ENCODE measurements around the gene EXD3. TPM values are rescaled to one million over a fixed set of nuclear protein-coding genes. Genes with fewer than 3 reads are reported as not detected.
"Not testable (repeated sequence)": the region's sequence is repeated elsewhere in the genome, so short reads cannot be mapped to it uniquely, and the experiment has no call there.

The EXD3 gene
- total RNA-seq, 1 donor from 2014 or later: 12.0 TPM

DNA sequence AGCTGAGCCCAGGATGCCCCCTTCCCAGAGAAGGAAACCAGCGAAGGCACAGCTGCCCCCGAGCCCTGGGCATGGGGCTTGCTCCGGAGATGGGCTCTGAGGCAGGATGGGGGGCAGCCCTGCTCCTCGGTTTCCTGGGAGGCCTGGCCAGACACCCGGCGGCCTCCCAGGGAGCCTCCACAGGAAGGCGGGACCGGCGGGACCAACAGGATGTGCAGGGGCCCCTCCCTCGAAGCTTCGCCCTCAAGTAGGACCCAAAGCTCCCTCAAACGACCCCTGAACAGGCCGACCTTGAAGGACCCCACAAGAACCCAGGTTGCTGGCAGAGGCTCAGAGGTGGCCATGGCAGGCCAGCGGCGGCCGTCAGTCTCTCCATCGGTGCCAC is 11.7 kb downstream of the EXD3 start:
- DNase-seq (ENCODE audit: low spot score): no peak

- no peak for DNase-seq (ENCODE audit: low spot score)
Measured at GRCh38 chr9:137410891-137411249, 12.1 kb downstream of the EXD3 start.

GRCh38 chr9:137410236-137410890 is 12.6 kb downstream of the EXD3 start:
- not testable (repeated sequence) for DNase-seq (ENCODE audit: low spot score)

DNA sequence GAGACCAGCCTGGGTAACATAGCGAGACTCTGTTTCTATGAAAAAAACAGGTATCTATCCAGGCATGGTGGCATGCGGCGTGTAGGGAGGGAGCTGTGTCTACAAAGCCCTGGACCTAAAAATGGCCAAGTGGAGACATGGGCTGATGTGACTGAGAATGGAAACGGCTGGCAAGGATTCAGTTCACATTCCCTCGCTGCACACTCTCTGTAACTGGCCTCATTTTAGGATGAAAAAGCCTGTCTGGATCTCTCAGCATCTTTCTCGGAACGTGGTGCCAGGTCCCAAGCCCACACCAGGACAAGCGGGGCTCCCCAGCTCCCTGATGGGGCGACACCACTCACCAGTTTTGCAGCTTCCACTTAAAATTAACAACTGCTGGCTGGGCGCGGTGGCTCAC is 13.4 kb downstream of the EXD3 start:
- no peak for DNase-seq (ENCODE audit: low spot score)

- DNase-seq (ENCODE audit: low spot score): no peak
Measured at GRCh38 chr9:137408651-137409405, 14.1 kb downstream of the EXD3 start.

- DNase-seq (ENCODE audit: low spot score): no peak
Measured at GRCh38 chr9:137407590-137408300, 15.2 kb downstream of the EXD3 start.

DNA sequence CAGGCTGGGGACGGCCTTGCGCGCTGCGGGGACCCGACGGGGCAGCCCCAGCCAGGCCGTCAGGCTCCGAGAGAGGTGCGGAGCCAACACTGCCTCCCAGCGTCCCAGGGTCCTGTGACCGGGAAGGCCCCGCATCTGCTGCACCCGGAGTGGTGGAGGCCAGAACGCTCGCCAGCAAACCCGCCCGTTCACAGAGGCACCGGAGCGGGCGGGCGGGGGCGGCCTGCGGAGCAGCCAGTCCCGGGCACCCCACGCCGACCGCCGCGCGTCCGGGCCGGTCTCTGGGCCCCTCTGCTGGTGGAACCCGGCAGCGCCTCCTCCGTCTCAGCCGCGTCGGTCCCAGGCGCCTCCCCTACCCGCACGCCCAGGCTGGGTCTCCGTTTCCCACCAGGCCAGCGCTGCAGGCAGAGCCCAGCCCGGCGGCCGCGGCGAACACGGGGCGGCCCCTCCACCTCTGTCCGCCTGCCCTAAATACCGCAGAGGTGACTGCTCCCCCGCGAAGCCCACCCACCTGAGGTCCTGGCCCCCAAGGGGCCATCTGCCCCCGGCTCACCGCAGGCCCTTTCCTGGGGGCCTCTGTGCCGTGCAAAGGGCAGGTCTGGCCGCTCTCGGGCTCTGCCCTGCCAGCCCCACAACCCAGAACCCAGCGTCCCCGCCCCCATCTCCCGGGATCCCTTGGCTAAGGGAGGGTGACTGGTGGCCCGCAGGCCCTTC is 15.9 kb downstream of the EXD3 start:
- DNase-seq (ENCODE audit: low spot score): peak; percentile 55

DNA sequence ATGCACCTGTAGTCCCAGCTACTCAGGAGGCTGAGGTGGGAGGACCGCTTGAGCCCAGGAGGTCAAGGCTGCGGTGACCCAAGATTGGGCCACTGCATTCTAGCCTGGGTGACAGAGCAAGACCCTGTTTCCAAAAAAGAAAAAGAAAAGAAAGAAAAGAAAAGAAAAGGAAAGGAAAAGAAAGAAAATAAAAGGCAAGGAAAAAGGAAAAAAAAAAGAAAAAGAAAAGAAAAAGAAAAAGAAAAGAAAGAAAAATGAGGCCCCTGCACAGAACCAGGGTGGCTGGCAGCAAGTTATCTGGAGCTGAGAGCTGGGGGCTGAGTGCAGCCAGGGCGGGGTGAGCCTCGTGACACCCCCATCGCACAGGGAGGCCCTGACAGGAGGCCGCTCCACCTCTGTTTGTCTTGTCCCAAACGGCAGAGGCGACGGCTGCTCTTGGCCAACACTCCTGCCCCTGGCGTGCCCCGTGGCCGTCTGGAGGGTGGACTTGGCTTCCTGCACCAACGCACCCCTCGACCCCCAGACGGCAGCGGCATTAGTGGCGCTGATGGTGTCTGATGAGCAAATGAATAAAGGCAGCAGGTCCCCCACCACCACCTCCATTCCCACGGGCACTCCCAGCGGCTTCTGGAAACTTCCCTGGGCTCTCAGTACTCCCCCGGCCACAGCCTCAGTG is 16.7 kb downstream of the EXD3 start:
- no peak for DNase-seq (ENCODE audit: low spot score)

DNA sequence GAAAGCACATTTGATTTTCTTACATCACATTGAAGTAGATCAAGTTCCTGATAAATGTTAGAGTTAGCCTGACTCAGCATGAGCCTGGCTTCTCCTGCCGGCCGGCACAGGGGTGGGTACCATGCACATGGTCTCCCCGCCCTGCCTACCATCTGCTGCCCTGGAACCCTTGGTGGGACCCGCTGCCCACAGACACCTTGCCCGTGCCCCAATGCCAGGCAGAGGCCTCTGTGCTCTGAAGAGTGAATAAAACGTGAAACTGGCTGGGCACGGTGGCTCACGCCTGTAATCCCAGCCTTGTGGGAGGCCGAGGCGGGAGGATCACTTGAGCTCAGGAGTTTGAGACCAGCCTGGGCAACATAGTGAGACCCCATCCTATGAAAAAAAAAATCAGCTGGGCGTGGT is 17.3 kb downstream of the EXD3 start:
- no peak for DNase-seq (ENCODE audit: low spot score)

DNA sequence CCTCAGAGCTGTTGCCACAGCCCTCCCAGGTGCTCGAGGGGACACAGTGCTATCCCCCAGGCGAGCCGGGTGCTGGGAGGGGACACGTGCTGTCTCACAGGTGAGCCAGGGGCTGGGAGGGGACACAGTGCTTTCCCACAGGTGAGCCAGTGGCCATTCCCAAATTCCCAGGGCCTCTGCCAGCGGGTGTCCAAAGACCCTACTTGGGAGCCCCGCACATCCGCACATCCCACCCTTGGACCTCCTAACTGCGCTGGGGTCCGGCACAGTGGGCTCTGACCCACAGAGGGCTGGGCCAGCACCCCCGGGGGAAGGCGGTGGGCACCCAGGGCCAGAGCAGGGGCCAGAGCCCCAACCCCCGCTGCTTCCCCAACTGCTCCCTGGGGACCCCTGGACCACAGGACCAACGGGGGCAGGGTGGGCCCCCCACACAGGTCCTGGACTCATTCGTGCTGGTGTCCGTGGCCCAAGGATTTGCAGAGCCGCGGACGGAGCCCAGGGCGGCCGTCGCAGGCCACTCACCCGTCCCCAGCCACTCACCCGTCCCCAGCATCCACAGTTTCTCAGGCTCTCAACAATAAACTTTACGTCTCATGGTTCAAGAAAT is 17.9 kb downstream of the EXD3 start:
- no peak for DNase-seq (ENCODE audit: low spot score)

GRCh38 chr9:137403269-137403668 is 19.7 kb downstream of the EXD3 start:
- DNase-seq (ENCODE audit: low spot score): no peak

DNA sequence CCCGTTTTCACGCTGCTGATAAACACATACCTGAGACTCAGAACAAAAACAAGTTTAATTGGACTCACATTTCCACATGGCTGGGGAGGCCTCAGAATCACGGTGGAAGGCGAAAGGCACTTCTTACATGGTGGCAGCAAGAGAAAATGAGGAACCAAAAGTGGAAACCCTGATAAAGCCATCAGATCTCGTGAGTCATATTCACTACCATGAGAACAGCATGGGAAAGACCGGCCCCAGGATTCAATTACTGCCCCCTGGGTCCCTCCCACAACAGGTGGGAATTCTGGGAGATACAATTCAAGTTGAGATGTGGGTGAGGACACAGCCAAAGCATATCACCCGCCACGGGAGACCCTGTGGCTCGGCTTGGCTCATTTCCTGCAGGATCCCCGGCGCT is 20.2 kb downstream of the EXD3 start:
- no peak for DNase-seq (ENCODE audit: low spot score)

- no peak for DNase-seq (ENCODE audit: low spot score)
Measured at GRCh38 chr9:137398561-137399468, 24.1 kb downstream of the EXD3 start.

- no peak for DNase-seq (ENCODE audit: low spot score)
Measured at GRCh38 chr9:137397675-137398423, 25.1 kb downstream of the EXD3 start.

DNA sequence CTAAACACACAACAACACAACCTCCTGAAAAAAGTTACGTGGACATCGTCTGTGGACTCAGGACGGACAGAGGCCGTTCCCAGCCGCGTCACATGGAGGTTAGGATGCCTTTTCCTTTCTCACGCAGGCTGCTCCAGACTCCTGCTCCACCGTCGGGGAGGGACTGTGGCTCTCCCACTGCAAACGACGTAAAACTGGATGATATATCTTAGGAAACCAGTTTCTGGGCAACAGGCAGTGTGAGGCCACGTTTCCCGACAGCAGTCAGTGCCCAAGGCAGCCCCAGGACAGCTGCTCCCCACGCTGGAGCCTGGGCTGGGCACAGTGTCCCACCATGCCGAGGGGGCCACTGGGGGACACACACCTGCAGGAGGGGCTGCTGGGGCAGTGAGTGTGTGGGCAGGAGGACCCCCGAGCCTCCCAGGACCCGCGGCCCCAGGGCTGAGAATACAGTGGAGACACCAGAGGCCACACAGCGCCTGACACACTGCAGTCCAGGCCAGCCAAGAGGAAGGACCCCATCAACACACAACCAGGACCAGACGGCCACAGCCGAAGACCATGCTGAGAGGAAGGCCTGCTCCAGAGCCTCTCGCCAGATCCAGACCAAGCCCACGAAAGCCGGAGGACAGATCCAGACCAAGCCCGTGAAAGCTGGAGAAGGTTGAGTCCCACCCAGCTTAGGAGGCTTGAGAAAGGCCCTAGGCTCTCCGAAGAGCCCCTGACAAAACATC is 26.2 kb downstream of the EXD3 start:
- no peak for DNase-seq (ENCODE audit: low spot score)

- DNase-seq (ENCODE audit: low spot score): no peak
Measured at GRCh38 chr9:137396227-137396626, 26.7 kb downstream of the EXD3 start.

DNA sequence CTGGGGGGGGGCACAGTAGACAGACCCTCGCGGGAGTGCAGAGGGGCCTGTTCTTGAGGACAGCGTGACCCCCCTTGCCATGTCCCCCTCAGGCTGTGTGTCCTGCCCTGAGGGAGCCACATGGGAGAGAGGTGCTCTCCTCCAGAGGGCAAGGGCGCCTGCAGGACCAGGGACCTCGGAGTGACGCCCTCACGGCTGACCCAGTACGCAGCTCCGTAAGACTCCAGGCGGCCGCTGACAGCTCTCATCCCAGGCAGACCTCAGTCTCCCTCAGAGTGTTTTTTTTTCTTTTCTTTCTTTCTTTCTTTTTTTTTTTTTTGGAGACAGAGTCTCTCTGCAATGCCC is 27.3 kb downstream of the EXD3 start:
- no peak for DNase-seq (ENCODE audit: low spot score)

- DNase-seq (ENCODE audit: low spot score): no peak
Measured at GRCh38 chr9:137394866-137395665, 27.9 kb downstream of the EXD3 start.

Measured in umbilical cord (tissue), 2 donors.